HCT116 (cell line): Measurements from ENCODE around the gene PLSCR5.

Experiments used
- POLR2AphosphoS5 ChIP-seq: IDR thresholded peaks from 2 replicates; pipeline ENCODE4 v1.6.1; 2011; ENCODE audit warnings: mild to moderate bottlenecking, low read depth, low read length, moderate library complexity
- SP1 ChIP-seq: IDR thresholded peaks from 2 replicates; pipeline ENCODE4 v1.6.1; 2012; ENCODE audit warnings: low read depth

DNA sequence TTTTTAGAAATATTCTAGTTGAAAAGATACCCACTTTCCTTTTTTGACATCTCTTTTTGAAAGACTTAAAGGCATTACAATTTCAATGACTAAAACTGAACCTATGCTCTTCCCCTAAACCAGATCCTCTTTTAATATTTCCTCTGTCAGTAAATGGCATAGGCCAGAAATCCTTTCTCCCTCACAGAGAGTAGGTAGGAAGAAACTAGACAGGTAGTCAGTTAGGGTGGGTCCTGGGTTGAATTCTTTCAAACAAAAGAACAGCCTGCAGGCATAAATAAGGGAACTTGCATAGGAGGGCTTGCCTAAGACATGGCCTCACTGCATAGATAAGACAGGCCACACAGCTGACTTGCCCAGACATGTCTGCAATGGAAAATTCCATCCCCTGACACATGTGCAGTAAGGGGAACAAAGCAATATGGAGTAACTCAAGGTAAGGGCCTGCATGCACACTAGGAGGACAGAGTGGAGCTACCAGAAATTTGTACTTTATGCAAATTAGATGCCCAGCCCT lies 23.1 kb downstream of the PLSCR5 start:
- TF ChIP-seq POLR2AphosphoS5 (no peak), SP1 (no peak)
